DND-41 (cell line): ENCODE measurements around the gene LTF.
A peak's percentile ranks its signal among the peaks of the same experiment; 100 is the strongest.

Experiments
- ATAC-seq: fragments of 200-7000 bp; cut with Tn5 transposase; 3 replicates; pipeline ENCODE4 v1.9.1; 2021; ENCODE audit warnings: low read depth; ENCODE audit not compliant: insufficient read depth
- DNase-seq: peaks from one replicate; pipeline ENCODE4 v3.0.0-alpha.2; 2020
- H2AFZ ChIP-seq: 2 replicates; pipeline ENCODE4 v1.6.0; 2012; ENCODE audit warnings: low read depth, low read length
- H3K27ac ChIP-seq: 2 replicates; pipeline ENCODE4 v1.5.1; 2012; ENCODE audit warnings: low read length, inconsistent platforms
- H3K27me3 ChIP-seq: fragments of 200-600 bp; sonication (generic); 2 replicates; pipeline ENCODE4 v1.6.0; 2012; ENCODE audit warnings: low read length, mild to moderate bottlenecking, inconsistent platforms; ENCODE audit not compliant: insufficient read depth, poor library complexity
- H3K36me3 ChIP-seq: 2 replicates; pipeline ENCODE4 v1.5.1; 2012; ENCODE audit warnings: low read length, inconsistent platforms; ENCODE audit not compliant: insufficient read depth
- H3K4me1 ChIP-seq: 2 replicates; pipeline ENCODE4 v1.5.1; 2012; ENCODE audit warnings: mild to moderate bottlenecking, low read length; ENCODE audit not compliant: insufficient read depth
- H3K4me2 ChIP-seq: 2 replicates; pipeline ENCODE4 v1.6.0; 2012; ENCODE audit warnings: mild to moderate bottlenecking, moderate library complexity, low read length, inconsistent platforms; ENCODE audit not compliant: insufficient read depth
- H3K4me3 ChIP-seq, 2 experiments: fragments of 200-600 bp in 1 of 2; shearing (Covaris generic) in 1 of 2; 2 replicates each; pipeline ENCODE4 v1.5.1; 2012 to 2016; ENCODE audit warnings: inconsistent platforms in 2 of 2, low read length in 2 of 2, mild to moderate bottlenecking in 2 of 2, low read depth in 1 of 2, moderate library complexity in 1 of 2
- H3K79me2 ChIP-seq: 2 replicates; pipeline ENCODE4 v1.6.0; 2012; ENCODE audit warnings: low read length, inconsistent platforms; ENCODE audit not compliant: insufficient read depth
- H3K9ac ChIP-seq: 2 replicates; pipeline ENCODE4 v1.6.0; 2012; ENCODE audit warnings: low read depth, mild to moderate bottlenecking, inconsistent platforms, low read length, moderate library complexity
- H3K9me3 ChIP-seq: 2 replicates; pipeline ENCODE4 v1.5.1; 2012; ENCODE audit warnings: low read length, moderate library complexity, mild to moderate bottlenecking, inconsistent platforms; ENCODE audit not compliant: insufficient read depth, severe bottlenecking
- H4K20me1 ChIP-seq: 2 replicates; pipeline ENCODE4 v1.6.0; 2012; ENCODE audit warnings: low read length; ENCODE audit not compliant: insufficient read depth
- EZH2 ChIP-seq: IDR thresholded peaks from 3 replicates; pipeline ENCODE4 v1.6.1; 2012; ENCODE audit warnings: borderline replicate concordance, low read depth, mild to moderate bottlenecking, moderate library complexity, low read length, inconsistent platforms; ENCODE audit not compliant: severe bottlenecking
- TF ChIP-seq, protein P1 (sequence below): IDR thresholded peaks from 2 replicates; pipeline ENCODE4 v1.5.1; 2012; ENCODE audit warnings: borderline replicate concordance, low read length, moderate library complexity, mild to moderate bottlenecking; ENCODE audit not compliant: poor library complexity, severe bottlenecking; ENCODE audit errors: extremely low read depth

Gene LTF

GRCh38 chr3:46503200-46503874, 38.6 kb upstream of the LTF start:
- Histone ChIP-seq H4K20me1 (no peaks in the 10 kb centered on the region), H3K4me1 (peaks cover 22% of the 10 kb centered on the region), H3K79me2 (no peaks in the 10 kb centered on the region), H3K4me2 (no peak overlapping the region), H3K9ac (no peak overlapping the region), H3K9me3 (no peaks in the 10 kb centered on the region), H3K36me3 (no peaks in the 10 kb centered on the region), H2AFZ (peak overlapping the region; percentile 34), H3K4me3 (no peak overlapping the region), H3K27ac (peak overlapping the region; percentile 36), H3K27me3 (no peaks in the 10 kb centered on the region)
- ATAC-seq = no peak
- no peak for DNase-seq
- TF ChIP-seq, protein P1, sequence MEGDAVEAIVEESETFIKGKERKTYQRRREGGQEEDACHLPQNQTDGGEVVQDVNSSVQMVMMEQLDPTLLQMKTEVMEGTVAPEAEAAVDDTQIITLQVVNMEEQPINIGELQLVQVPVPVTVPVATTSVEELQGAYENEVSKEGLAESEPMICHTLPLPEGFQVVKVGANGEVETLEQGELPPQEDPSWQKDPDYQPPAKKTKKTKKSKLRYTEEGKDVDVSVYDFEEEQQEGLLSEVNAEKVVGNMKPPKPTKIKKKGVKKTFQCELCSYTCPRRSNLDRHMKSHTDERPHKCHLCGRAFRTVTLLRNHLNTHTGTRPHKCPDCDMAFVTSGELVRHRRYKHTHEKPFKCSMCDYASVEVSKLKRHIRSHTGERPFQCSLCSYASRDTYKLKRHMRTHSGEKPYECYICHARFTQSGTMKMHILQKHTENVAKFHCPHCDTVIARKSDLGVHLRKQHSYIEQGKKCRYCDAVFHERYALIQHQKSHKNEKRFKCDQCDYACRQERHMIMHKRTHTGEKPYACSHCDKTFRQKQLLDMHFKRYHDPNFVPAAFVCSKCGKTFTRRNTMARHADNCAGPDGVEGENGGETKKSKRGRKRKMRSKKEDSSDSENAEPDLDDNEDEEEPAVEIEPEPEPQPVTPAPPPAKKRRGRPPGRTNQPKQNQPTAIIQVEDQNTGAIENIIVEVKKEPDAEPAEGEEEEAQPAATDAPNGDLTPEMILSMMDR = no peak
- no peak for TF ChIP-seq EZH2

DNA sequence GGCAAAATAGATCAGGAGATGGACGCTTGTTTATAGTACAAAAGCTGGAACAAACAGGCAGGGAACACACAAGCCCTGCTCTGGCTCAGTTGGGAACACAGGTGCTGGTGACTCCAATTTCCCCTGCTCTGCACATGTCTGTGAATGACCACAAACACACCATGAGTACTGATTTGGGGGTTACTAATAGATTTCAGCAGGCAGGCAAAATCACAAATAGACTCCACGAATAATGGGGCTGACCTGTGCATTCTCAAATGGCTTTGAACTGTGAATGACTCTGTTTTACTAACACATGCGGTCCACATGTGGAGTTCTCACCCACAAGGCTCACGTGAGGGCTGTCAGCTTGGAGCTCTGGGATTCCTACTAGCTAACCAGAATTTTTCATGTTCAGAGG, 37.0 kb upstream of the LTF start:
- no peak for DNase-seq
- Histone ChIP-seq H3K4me2 (no peak overlapping the region), H3K27ac (no peak overlapping the region; the same call in 1 of the 2 replicates), H3K9ac (no peak overlapping the region), H3K27me3 (no peaks in the 10 kb centered on the region), H3K79me2 (no peaks in the 10 kb centered on the region), H3K4me1 (peaks cover 33% of the 10 kb centered on the region), H2AFZ (no peak overlapping the region), H4K20me1 (no peaks in the 10 kb centered on the region), H3K4me3 (no peak overlapping the region), H3K9me3 (no peaks in the 10 kb centered on the region), H3K36me3 (no peaks in the 10 kb centered on the region)
- ATAC-seq = no peak
- no peak for TF ChIP-seq EZH2
- TF ChIP-seq, protein P1 = no peak

DNA sequence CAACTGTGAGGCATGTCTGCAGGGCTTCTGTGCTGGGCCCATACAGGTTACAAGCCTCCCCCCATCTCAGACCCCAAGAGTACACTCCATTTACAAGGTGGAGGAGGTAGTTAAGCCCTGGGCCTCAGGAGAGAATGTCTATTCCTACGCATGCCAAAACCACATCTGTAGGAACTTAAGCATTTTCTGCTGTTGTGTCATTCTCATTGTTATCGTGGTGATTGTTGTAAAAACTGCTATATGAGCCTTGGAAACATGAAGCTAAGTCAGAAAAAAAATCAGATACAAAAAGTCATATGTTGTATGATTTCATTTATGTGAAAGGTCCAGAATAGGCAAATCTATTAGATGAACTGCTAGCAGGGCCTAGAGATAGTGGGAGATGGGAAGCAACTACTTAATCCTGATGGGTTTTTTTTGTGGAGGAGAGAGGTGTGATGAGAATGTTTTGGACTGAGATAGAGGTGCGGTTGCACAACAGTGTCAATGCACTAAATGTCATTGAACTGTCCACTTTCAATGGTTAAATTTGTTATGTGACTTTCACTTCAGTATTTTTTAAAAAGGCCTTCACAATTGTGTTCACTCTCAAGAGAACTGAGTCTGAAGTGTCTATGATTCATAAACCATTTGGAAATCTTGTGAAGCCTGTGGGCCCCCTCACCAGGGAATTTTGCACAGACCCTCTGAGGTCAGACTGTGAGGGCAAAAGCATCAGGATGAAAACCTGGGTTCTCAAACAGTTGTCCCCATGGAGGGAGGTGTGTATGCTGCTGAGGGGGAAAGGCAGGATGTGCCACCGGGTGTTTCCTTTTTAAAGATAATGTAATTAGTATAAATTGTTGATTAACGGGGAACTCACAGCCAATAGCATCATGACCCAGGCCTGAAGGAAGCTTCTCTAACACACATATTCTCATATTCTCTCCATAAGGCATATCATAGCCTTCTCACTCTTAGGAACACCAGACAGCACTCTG, 36.2 kb upstream of the LTF start:
- no peak overlapping the region for H3K9ac ChIP-seq
- ATAC-seq (peak; percentile 46; the same call in 1 of the 3 replicates), DNase-seq (no peak)
- peak overlapping the region; percentile 23; the same call in 1 of the 2 replicates for H3K27ac ChIP-seq
- H3K4me3 ChIP-seq = no peak overlapping the region
- peaks cover 34% of the 10 kb centered on the region for H3K4me1 ChIP-seq
- no peaks in the 10 kb centered on the region for H3K27me3 ChIP-seq
- no peak overlapping the region for H3K4me2 ChIP-seq
- no peaks in the 10 kb centered on the region for H3K79me2 ChIP-seq
- no peaks in the 10 kb centered on the region for H4K20me1 ChIP-seq
- H3K9me3 ChIP-seq = no peaks in the 10 kb centered on the region
- no peak overlapping the region for H2AFZ ChIP-seq
- TF ChIP-seq, protein P1 = no peak
- TF ChIP-seq EZH2 = no peak
- H3K36me3 ChIP-seq = no peaks in the 10 kb centered on the region
